NCI-H187 treated with DMSO at 0.1 percent for 48 hours (cell line): ENCODE data around the gene SLC49A4.
"Not testable (repeated sequence)": the region's sequence is repeated elsewhere in the genome, so short reads cannot be mapped to it uniquely, and the experiment has no call there.

Experiments
- DNase-seq: peaks from one replicate; lab custom pipeline; 2025; lab: John Stamatoyannopoulos, UW

The SLC49A4 gene

GRCh38 chr3:122794779-122795673 is at the start of gene SLC49A4:
SLC49A4 (plus strand) TSS chr3:122795069; CDS start chr3:122795193, 124 bp downstream.
- DNase-seq, result no peak

GRCh38 chr3:122745369-122746021 is 49.4 kb upstream of the SLC49A4 start:
- no peak for DNase-seq

DNA sequence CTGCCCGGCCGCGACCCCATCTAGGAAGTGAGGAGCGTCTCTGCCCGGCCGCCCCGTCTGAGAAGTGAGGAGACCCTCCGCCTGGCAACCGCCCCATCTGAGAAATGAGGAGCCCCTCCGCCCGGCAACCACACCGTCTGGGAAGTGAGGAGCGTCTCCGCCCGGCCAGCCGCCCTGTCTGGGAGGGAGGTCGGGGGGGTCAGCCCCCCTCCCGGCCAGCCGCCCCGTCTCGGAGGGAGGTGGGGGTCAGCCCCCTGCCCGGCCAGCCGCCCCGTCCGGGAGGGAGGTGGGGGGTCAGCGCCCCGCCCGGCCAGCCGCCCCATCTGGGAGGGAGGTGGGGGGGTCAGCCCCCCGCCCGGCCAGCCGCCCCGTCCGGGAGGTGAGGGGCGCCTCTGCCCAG is 47.6 kb upstream of the SLC49A4 start:
- DNase-seq, result not testable (repeated sequence)

DNA sequence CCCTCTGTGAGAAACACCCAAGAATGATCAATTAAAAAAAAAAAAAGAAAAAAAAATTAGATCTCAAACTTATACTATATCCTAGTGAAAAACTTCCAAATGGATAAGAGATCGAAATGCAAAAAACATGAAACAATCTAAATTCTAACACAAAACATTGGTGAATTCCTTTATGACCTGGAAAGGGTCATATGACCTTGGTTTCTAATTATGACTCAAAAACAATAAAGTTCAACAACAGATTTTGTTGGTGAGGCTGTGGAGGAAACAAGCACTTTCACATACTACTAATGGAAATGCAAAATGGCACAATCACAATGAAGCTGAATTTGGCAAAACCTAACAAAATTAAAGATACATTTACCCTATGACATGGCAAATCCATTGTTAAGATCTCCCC is 46.5 kb upstream of the SLC49A4 start:
- no peak for DNase-seq

DNA sequence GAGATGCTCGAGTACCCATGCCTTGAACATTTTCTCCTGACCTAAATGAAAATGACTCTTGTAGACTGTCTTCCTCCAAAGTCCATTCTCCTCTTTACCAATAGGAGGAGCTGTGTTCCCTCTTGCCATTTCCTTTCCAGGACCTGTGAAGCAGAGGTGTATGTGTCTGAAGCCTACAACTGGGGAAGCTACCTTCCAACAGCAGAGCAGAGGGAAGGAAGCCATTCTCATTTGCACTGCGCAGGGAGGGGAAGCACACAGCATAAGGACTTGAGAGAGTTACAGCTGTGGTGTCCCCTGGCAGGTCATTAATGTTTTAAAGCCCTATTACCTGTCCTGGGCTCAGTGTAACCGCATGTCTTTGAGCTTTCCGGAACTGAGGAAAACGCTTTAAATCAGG is 39.9 kb upstream of the SLC49A4 start:
- DNase-seq, result no peak

- no peak for DNase-seq
Observed at GRCh38 chr3:122755491-122755890, 39.4 kb upstream of the SLC49A4 start.

DNA sequence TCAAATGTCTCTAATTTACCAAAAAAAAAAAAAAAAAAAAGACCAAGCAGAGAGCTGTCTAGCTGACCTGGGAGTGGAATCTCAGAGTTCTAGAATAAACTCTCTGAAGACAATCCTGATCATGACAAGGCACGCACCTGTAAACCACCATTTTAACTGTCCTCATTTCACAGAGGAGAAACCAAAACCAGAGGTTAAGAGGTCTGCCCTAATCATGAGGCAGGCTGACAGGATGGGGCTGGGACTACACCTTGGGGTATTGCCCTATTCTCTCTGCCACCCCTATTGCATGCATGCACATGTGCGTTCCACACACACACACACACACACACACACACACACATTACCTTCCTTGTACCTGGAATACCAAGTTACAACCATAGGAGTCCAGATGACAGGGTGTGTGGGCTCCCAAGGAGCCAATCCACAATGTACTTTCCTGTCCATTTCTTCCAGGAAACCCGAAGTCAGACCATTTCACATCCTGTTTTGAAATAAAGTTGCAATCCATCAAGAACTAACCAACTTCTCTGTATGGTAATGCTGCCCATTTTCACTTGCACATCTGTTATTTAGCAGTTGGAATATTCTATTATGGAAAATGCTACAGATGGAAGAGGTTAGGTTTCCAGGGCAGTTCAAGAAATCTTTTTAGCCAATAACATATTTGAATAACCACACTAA is 35.9 kb upstream of the SLC49A4 start:
- DNase-seq, result no peak

DNA sequence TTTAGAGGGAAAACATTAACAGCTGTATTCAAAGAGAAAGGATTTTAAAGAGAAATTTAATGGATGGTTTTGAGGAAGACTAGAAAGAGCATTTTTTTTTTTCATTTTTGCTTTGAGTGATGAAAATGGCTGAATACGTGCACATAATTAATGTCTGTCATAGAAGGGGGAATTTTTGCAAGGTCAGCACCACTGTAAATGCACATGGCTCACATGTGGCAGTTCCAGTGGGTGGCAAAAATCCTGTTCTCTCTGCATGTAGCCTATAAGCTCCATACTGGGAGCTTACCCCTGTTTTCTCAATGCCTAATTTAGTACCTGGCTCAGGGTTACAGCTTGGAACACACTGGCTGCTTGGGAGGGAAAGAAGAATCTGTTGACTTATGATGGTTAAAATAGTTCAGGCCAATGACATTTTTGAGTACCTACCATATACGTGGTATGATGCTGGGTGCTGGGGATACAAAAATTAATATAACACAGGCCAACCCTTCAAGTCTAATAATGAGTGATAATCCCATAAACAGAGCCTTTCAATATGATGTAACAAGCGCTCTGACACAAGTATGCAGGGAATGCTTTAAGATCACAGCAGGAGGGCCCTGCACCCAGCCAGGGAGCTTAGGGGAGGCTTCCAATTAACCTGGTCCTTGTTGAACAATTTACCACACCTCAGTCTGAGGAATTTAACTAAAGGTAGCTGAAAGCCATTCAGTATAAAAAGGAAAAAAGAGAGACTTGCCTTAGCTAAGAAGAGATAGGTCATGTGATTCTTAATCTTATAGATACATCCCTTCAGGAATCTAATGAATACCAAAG is 34.2 kb upstream of the SLC49A4 start:
- no peak for DNase-seq

DNA sequence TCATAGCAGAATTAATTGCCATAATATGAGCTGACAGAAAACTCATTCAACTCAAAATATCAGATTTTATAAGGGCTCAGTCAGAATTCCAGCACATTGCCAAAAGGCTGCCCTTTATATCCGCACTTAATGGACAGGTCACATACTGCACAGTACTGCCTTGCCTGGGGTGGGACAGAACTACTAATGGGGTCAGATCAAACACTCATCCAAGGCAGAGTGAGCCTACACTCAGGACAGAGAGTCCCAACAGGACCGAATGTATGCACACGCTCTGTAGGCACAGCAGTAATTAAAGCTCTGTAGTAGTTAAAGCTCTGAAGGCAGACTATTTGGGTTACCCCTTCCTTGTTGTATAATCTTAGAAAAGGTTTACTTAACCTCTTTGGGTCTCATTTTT is 28.4 kb upstream of the SLC49A4 start:
- no peak for DNase-seq

- DNase-seq, result no peak
Observed at GRCh38 chr3:122767540-122768372, 27.1 kb upstream of the SLC49A4 start.

- no peak for DNase-seq
Observed at GRCh38 chr3:122770521-122771202, 24.2 kb upstream of the SLC49A4 start.

DNA sequence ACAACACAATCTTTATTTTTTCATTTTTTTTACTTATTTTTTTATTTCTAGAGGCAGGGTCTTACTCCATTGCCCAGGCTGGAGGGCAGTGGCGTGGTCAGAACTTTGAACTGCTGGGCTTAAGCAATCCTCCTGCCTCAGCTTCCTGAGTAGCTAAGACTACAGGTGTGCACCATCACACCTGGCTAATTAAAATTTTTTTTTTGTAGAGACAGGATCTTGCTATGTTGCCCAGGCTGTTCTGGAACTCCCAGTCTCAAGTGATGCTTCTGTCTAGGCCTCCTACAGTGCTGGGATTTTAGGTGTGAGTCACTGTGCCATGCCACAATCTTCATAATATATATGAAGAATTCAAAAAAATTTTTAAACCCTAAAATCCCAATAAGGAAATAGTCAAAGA is 22.0 kb upstream of the SLC49A4 start:
- no peak for DNase-seq

DNA sequence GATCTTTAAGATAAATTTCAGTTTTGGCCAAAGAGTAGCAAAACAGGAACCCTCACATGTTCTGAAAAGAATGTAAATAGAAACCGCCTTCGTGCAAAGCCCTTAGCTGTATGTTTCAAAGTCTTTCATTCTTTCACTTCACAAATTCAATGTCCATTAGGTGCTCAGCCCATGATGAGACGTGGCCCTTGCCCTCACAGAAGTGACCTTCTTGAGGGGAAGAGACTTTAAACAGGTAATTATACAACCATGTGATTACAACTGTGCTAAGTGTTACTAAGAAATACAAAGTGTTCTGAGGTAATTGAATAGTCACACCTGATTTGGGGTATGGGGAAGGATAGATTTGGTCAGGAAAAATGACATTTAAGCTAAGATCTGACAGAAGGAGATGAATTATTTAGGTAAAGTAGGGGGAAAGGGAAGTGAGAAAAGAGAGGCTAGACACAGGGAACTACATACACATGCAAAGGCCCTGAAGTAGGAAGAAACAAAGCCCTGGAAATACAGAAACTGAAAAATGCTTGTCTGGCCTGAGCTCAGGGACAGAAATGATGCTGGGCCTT is 20.8 kb upstream of the SLC49A4 start:
- DNase-seq, result no peak

GRCh38 chr3:122774564-122774963 is 20.3 kb upstream of the SLC49A4 start:
- DNase-seq, result no peak

DNA sequence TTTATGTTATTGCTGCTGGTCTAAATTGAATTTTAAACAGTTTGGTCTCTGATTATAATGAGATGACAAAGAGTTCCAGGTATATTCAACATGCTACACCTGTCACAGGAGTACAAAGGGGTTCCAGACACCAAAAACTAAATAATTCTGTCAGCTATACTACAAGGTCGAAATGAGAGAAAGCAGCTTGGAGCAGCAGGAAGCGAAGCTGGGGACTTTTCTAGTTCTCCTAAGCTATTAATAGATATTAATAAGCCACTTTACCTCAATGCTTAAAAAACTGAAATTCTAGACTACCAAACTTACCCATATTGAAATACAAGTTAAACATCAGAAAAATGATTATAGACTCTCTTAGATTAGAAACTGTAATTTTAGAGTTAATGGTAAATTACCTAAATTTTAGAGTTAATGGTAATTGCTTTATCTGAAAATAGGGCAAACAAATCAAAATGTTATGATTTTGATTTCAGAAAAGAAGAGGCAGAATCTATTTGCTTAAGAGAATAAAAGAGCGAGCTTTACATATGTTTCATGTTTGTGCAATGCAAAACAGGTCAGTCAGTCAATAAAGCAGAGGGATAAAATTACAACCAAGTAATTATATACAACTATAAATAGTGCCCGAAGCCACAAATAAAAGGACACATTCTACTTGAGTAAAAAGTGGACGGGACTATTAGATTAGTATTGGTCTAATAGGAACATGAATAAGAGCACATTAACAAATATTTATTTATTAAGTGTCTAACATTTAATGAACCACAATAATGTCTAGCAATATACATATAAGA is 18.0 kb upstream of the SLC49A4 start:
- no peak for DNase-seq

- no peak for DNase-seq
Observed at GRCh38 chr3:122777563-122777962, 17.3 kb upstream of the SLC49A4 start.

DNA sequence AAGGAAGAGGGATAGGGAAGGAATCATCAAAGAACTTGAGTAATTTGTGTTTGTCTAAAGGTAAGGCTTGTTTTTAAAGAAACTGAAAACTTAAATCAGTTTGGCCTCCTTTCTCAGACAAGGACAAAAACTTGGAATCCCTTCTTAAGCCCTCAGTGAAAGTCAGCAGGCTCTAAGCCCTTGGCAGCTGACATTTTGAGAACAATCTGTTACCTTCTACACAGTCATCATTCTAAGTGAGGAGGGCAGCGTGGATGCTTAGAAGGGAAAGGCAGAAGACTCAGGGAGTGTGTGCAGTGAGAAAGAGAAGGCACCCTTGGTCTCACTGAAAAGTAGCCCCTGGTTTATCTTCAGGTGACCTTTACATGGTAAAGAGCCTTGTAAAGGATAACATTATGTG is 12.1 kb upstream of the SLC49A4 start:
- no peak for DNase-seq

DNA sequence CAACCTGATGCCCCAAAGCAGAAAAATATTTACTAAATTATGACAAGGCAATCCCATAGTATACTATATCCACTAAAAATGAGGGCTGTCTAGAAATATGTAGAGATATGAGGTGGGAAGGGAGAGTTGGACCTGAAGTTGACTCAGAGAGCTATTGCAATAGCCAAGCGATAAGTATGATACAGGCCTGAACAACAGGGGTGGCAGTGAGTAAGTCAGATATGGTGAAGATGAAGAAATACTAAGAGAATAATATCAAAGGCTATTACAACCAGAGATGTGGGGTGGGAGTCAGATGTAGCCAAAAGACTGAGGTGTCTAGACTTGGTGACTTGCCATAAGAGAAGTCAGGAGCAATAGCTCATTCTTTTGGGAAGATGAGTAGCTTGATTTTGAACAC is 10.4 kb upstream of the SLC49A4 start:
- no peak for DNase-seq

GRCh38 chr3:122785231-122785630 is 9.6 kb upstream of the SLC49A4 start:
- DNase-seq, result no peak
